DMS 273 treated with DMSO at 0.1 percent for 48 hours (cell line): ENCODE results near the gene CEP97.
A peak's percentile ranks its signal among the peaks of the same experiment; 100 is the strongest.
"Not testable (repeated sequence)": the region's sequence is repeated elsewhere in the genome, so short reads cannot be mapped to it uniquely, and the experiment has no call there.

ENCODE experiments used
- DNase-seq: peaks from one replicate; lab custom pipeline; 2025; lab: John Stamatoyannopoulos, UW

CEP97 gene

GRCh38 chr3:101724329-101725193, at the start of gene CEP97:
Gene CEP97, plus strand, starts transcription at chr3:101724614. Its CDS starts 63 bp downstream, at chr3:101724677.
- peak; percentile 98 for DNase-seq

DNA sequence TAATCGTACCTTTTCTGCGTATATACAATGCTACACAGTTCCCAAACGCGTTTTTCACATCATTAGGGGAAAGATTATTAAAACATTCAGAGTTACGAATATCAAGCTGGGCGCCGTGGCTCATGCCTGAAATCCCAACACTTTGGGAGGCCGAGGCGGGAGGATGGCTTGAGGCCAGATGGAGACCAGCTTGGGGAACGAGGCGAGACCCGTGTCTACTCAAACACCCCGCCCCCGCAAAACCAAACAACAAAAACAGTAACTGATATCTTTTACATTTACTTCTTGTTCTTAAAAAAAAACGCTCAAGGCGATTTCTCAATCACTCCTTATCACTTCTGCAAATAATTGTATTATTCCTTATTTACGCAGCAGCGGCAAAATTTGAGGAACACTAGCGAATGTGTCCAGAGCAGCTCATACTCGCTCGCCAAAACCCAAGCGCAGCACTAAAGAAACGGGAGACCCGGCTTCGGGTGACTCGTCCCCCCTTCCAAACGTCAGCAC, 48.7 kb upstream of the CEP97 start:
- no peak for DNase-seq

DNA sequence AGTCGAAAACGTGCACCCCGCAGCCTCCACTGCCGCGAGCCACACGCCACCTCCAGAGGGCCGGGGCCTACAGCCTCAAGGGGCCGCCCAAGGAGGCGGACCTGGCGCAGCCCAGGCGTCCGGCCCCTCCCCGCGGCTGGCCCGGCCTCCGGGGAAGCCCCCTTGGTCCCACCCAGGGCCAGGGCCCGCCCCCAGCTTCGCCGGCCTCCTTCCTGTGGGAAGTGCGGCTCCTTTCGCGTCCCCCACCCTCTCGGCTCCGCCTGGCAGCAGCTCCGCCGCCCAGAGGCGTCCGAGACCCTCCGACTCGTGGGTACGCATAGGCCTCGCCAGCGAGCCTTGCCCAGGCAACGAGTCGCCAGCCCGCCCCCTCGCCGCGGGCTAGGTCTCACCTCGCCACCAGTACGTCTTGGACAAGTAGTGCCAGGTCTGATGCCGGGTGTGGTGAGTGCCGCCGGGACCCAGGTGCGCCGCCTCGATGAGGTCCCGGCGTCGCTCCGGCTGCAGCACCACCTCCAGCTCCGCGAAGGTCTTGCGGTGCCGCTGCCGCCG, 48.1 kb upstream of the CEP97 start:
- DNase-seq = no peak

DNA sequence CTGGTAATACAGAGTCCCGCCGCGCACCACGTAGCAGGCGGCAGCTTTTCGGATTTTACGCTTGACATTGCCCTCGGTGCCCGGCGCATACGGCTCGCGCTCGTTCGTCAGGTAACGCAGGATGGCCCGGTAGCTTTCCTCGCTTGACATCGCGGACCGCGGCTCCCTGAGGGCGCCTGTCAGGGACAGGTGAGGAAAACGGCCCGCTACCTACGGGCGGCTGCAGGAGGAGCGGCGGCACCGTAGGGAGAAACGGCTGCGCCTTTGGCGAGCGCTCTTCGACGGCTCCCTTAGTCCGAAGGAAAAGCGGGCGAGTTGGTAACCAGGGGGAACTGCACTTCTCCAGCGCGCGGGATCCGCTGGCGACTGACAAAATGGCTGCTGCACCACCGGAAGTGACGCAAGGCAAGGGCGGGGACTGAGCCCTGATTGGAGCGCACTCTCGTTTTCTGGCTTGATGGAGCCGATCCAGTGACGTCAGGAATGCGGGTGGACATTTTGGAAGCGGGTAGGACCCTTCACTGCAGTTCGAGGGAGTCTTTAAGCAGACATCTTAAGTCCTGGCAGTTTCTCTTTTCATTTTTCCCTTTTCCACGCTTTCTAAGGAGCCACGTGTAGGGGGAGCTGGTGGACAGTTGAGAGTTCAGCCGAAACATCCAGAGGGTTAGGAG, 47.5 kb upstream of the CEP97 start, which contains the start of gene ZBTB11:
ZBTB11 (minus strand) TSS at position 368 of the 671 bp plus-strand sequence; CDS start at position 150, 218 bp downstream.
- no peak for DNase-seq

- no peak for DNase-seq
Measured at GRCh38 chr3:101677436-101678286, 46.8 kb upstream of the CEP97 start.

DNA sequence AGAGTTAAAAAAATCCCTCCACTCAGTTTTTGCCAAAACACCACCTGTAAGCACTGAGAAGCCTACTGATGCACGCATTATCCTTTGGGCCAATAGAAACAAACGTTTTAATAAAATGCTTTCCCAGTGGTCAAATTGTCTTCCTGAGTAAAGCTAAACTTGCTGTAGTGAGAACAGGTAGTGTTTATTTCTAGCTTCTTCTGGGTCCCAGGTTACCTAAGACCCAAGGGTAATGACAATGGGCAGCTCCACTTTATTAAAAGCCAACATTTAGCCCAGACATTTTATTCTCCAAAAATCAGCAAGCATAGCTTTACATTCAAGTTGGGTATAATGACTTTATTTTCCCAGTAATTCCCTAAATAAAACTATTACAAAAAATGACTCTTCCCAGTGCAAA, 45.6 kb upstream of the CEP97 start:
- DNase-seq = not testable (repeated sequence)

DNA sequence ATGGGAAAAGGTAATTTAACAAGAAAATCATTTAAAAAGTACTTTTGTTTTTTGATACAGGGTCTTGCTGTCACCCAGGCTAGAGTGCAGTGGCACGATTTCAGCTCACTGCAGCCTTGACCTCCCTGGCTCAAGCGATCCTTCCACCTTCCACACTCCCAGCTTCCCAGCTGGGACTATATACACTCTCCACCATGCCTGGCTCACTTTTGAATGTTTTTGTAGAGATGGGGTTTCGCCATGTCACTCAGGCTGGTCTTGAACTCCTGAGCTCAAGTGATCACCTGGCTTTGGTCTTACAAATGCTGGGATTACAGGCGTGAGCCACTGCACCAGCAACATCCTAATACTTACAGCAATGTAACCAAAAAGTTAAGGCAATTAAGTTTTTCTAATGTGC, 43.9 kb upstream of the CEP97 start:
- DNase-seq = no peak

DNA sequence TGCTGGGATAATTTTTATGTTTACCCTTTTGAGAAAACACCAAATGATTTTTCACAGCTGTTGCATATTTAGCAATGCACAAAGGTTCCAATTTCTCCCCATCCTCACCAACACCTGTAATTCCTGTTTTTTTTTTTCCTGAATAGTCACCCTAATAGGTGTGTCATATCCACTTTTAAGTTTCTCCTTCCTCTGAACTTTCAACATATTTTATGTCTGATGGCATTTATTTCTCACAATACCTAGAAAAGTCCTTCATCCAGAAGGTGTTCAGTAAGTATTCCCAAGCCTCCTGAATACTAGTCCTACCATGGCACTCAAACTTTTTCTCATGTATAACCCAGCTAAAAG, 39.4 kb upstream of the CEP97 start:
- no peak for DNase-seq

DNA sequence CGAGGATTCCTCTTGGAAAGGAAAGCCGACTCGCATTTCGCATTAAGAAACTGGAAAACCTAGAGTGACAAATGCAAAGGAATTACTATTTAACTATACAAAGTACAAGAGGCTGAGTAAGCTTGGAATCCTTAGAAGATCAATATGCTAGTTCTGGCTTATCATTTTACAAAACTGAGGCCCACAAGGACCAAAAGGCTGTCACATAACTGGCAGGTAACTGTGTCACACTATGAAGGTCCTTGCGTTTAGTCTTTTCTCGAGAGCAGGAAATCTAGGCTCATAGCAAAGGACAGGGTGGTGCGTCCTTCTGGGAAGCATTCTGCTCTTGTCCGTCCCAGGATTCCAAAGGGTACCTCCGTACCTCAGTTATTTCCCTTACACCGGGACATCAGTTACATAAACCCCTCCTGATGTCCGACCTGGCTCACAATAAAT, 38.5 kb upstream of the CEP97 start:
- DNase-seq = no peak

- no peak for DNase-seq
Measured at GRCh38 chr3:101687142-101687931, 37.1 kb upstream of the CEP97 start.

DNA sequence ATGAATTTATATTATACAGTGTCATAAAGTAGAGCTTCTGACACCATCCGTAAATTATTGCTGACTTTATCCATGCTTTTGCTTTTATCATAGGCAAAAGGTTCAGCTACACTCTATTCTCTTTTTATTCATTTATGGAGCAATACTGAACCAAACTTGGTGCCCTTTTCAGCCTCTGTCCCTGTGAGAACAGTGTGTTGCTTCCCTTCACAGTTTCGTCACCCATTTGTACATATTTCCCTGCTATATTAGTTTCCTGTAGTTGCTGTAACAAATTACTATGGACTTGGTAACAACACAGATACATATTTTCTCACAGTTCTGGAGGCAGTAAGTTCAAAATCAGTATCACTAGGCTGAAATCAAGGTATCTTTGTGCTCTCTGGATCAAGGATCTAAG, 35.1 kb upstream of the CEP97 start:
- no peak for DNase-seq

GRCh38 chr3:101690972-101691371, 33.4 kb upstream of the CEP97 start:
- no peak for DNase-seq

DNA sequence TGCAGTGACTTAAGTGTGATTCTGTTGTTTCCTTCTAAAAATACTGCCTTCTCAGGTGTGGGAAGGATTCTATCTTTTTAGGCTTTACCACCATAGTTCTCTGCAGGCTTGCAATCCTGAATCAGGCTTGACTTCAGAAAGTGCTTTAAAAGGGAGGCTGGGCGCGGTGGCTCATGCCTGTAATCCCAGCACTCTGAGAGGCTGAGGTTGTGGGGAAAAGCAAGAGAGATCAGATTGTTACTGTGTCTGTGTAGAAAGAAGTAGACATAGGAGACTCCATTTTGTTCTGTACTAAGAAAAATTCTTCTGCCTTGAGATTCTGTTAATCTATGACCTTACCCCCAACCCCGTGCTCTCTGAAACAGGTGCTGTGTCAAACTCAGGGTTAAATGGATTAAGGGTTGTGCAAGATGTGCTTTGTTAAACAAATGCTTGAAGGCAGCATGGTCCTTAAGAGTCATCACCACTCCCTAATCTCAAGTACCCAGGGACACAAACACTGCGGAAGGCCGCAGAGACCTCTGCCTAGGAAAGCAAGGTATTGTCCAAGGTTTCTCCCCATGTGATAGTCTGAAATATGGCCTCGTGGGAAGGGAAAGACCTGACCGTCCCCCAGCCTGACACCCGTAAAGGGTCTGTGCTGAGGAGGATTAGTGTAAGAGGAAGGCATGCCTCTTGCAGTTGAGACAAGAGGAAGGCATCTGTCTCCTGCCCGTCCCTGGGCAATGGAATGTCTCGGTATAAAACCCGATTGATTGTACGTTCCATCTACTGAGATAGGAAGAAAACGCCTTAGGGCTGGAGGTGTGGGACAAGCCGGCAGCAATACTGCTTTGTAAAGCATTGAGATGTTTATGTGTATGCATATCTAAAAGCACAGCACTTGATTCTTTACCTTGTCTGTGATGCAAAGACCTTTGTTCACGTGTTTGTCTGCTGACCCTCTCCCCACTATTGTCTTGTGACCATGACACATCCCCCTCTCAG, 32.4 kb upstream of the CEP97 start:
- DNase-seq = not testable (repeated sequence)

DNA sequence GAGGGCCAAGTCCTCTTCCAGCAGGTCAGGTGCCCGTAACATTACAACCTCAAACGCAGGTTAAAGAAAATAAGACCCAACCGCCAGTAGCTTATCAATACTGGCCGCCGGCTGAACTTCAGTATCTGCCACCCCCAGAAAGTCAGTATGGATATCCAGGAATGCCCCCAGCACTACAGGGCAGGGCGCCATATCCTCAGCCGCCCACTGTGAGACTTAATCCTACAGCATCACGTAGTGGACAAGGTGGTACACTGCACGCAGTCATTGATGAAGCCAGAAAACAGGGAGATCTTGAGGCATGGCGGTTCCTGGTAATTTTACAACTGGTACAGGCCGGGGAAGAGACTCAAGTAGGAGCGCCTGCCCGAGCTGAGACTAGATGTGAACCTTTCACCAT, 30.9 kb upstream of the CEP97 start:
- DNase-seq = not testable (repeated sequence)

DNA sequence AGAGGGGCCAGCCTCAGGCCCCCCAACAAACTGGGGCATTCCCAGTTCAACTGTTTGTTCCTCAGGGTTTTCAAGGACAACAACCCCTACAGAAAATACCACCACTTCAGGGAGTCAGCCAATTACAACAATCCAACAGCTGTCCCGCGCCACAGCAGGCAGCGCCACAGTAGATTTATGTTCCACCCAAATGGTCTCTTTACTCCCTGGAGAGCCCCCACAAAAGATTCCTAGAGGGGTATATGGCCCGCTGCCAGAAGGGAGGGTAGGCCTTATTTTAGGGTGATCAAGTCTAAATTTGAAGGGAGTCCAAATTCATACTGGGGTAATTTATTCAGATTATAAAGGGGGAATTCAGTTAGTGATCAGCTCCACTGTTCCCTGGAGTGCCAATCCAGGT, 29.6 kb upstream of the CEP97 start:
- DNase-seq = not testable (repeated sequence)

DNA sequence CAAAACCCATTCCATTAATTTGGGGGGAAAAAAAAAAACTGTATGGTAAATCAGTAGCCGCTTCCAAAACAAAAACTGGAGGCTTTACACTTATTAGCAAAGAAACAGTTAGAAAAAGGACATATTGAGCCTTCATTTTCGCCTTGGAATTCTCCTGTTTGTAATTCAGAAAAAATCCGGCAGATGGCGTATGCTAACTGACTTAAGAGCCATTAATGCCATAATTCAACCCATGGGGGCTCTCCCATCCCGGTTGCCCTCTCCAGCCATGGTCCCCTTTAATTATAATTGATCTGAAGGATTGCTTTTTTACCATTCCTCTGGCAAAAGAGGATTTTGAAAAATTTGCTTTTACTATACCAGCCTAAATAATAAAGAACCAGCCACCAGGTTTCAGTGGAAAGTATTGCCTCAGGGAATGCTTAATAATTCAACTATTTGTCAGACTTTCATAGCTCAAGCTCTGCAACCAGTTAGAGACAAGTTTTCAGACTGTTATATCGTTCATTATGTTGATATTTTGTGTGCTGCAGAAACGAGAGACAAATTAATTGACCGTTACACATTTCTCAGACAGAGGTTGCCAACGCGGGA, 28.5 kb upstream of the CEP97 start:
- DNase-seq = no peak

GRCh38 chr3:101701696-101702634, 22.4 kb upstream of the CEP97 start:
- no peak for DNase-seq

DNA sequence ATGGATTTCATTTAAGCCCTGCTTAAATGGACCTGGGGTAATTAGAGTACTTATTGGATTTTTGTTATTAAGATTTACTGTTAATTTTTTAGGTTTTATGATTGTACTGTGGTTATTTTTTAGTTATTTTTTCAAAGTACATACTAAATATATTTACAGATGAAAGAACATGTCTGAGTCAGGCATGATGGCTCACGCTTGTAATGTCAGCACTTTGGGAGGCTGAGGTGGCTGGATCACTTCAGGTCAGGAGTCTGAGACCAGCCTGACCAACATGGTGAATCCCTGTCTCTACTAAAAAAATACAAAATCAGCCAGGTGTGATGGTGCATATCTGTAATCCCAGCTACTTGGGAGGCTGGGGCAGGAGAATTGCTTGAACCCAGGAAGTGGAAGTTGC, 21.7 kb upstream of the CEP97 start:
- DNase-seq = no peak
